Upper lobe of right lung (tissue), 1 donor: ENCODE measurements around the gene BTAF1. TPM values are rescaled to one million over a fixed set of nuclear protein-coding genes. Genes with fewer than 3 reads are reported as not detected.

Source experiments
- ATAC-seq: fragments of 200-7000 bp; cut with Tn5 transposase; one replicate; pipeline ENCODE4 v1.9.1; 2020; ENCODE audit warnings: mild to moderate bottlenecking, moderate library complexity
- DNase-seq: peaks from one replicate; pipeline ENCODE4 v3.0.0-alpha.2; 2020
- H3K27ac ChIP-seq: fragments of 200-600 bp; one replicate; pipeline ENCODE4 v1.8.0; 2022
- H3K27me3 ChIP-seq: fragments of 200-600 bp; one replicate; pipeline ENCODE4 v1.8.0; 2022; ENCODE audit warnings: mild to moderate bottlenecking
- H3K36me3 ChIP-seq: fragments of 200-600 bp; one replicate; pipeline ENCODE4 v1.8.0; 2022
- H3K4me1 ChIP-seq: fragments of 200-600 bp; one replicate; pipeline ENCODE4 v1.8.0; 2022
- H3K4me3 ChIP-seq: fragments of 200-600 bp; one replicate; pipeline ENCODE4 v1.8.0; 2022; ENCODE audit warnings: mild to moderate bottlenecking
- H3K9me3 ChIP-seq: fragments of 200-600 bp; one replicate; pipeline ENCODE4 v1.8.0; 2022
- intact Hi-C: fragments of 100-400 bp; cut with DNase I; formaldehyde crosslinking; loops from one replicate; pipeline ENCODE4 v1.11.0; 2022
- total RNA-seq: library from RNA; stranded (reverse); fragmentation: NEBNext Ultra II Directional; extraction: Animal tissue kit (Norgen Biotek cat#: 25700); gene quantifications from one replicate; pipeline ENCODE4 v1.2.1, GENCODE V29; 2021
- TF ChIP-seq, protein P1 (sequence below): fragments of 200-600 bp; IDR thresholded peaks from one replicate; pipeline ENCODE4 v1.8.0; 2022; ENCODE audit warnings: antibody characterized with exemption
- donor health status: DM: no; HTN: yes; CAD: no; lungs with severe emphysema.

The BTAF1 gene
- total RNA-seq, 1 donor from 2014 or later, result 28.6 TPM

DNA sequence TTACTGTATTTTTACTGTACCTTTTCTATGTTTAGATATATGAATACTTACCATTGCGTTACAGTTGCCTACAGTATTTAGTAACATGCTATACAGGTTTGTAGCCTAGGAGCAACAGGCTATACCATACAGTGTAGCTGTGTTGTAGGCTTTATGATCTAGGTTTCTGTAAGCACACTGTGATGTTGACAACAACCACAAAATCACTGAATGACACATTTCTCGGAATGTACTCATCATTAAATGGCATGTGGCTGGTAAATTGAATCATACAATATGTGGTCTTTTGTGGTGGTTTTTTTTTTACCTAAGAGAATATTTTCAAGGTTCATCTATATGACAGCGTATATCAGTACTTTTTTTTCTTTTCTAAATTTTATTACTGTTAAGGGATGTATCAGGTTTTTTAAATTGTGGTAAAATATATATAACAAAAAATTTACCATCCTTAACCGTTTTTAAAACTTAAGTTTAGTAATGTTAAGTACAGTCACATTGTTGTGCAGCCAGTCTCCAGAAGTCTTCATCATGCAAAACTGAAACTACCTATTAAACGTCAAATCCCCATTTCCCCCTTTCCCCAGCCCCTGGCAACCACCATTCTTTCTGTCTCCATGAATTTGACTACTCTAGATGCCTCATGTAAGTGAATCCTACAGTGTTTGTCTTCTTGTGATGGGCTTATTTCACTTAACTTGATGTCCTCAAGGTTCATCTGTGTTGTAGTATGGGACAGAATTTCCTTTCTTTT lies 21.5 kb downstream of the BTAF1 start:
- H3K27ac ChIP-seq, result no peak overlapping the region
- no peaks in the 10 kb centered on the region for H3K27me3 ChIP-seq
- no peaks in the 10 kb centered on the region for H3K4me1 ChIP-seq
- intact Hi-C loops, result no loop called here
- TF ChIP-seq, protein P1, sequence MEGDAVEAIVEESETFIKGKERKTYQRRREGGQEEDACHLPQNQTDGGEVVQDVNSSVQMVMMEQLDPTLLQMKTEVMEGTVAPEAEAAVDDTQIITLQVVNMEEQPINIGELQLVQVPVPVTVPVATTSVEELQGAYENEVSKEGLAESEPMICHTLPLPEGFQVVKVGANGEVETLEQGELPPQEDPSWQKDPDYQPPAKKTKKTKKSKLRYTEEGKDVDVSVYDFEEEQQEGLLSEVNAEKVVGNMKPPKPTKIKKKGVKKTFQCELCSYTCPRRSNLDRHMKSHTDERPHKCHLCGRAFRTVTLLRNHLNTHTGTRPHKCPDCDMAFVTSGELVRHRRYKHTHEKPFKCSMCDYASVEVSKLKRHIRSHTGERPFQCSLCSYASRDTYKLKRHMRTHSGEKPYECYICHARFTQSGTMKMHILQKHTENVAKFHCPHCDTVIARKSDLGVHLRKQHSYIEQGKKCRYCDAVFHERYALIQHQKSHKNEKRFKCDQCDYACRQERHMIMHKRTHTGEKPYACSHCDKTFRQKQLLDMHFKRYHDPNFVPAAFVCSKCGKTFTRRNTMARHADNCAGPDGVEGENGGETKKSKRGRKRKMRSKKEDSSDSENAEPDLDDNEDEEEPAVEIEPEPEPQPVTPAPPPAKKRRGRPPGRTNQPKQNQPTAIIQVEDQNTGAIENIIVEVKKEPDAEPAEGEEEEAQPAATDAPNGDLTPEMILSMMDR, result no peak
- DNase-seq, result no peak
- H3K36me3 ChIP-seq, result peaks cover 54% of the 10 kb centered on the region
- no peak for ATAC-seq
- no peaks in the 10 kb centered on the region for H3K9me3 ChIP-seq
- no peak overlapping the region for H3K4me3 ChIP-seq

DNA sequence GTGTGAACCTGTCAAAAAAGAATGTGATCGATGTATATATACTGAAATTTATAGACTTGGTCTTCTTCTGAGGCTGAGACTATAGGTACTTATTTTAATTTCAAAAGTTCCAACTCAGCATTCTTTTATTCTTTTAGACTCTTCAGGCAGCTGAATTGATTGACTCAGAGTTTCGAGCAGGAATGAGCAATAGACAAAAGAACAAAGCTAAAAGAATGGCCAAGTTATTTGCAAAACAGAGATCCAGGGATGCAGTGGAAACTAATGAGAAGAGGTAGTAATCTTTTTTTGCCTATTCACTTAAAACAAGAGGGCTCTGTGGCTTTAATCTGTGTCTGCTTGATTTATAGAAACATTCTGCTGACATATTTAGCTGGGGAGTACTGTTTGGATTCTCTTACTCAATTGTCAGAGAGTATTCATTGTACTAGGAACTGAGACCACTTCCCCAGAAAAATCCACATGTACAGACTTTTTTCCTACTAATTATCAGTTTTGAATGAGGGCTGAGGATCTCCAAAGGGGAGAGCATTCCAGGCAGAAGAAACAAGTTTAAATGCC lies 30.1 kb downstream of the BTAF1 start:
- H3K4me3 ChIP-seq, result no peak overlapping the region
- intact Hi-C loops, result no loop called here
- no peaks in the 10 kb centered on the region for H3K27me3 ChIP-seq
- H3K36me3 ChIP-seq, result peaks cover 73% of the 10 kb centered on the region
- no peak for ATAC-seq
- no peaks in the 10 kb centered on the region for H3K4me1 ChIP-seq
- no peak overlapping the region for H3K27ac ChIP-seq
- TF ChIP-seq, protein P1, result no peak
- H3K9me3 ChIP-seq, result no peaks in the 10 kb centered on the region
- DNase-seq, result no peak

DNA sequence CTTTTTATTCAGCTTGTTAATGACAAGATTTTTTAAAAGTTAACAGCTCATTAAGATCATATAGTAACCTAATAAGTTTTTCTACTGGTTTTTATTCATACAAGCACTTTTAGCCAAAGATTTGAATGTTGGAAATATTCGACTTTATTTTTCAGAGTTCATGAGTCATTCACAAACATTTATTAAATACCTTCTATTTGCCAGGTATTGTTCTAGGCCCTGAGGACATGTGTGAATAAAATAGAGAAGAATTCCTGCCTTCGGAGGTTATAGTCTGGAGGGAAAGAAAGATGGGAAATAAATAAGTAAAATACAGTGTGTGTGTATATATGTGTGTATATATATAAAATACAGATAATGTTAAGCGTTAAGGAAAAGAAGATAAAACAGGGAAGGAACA lies 31.5 kb downstream of the BTAF1 start:
- Histone ChIP-seq H3K4me3 (no peak overlapping the region), H3K4me1 (no peaks in the 10 kb centered on the region), H3K36me3 (peaks cover 88% of the 10 kb centered on the region), H3K27ac (no peak overlapping the region), H3K27me3 (no peaks in the 10 kb centered on the region), H3K9me3 (no peaks in the 10 kb centered on the region)
- no peak for DNase-seq
- intact Hi-C loops, result no loop called here
- TF ChIP-seq, protein P1, result no peak
- no peak for ATAC-seq

DNA sequence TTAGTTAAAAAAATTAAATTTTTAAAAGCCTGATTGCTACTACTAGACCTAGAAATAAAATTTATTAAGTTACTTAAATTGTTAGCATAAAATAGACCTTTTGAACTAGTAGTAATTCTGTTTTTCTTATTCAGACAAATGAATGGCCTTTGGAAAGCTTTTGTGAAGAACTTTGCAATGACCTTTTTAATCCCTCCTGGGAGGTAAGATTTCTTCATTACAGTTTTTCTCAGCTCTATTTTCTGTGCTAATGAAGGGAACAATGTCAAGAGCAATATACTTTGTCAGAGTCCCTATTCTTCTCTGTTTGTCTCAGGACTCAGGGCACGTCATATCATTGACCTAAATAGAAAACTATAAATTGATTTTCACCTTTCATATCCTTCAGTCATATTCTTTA lies 33.5 kb downstream of the BTAF1 start:
- Histone ChIP-seq H3K4me1 (no peaks in the 10 kb centered on the region), H3K9me3 (no peaks in the 10 kb centered on the region), H3K36me3 (peaks cover 97% of the 10 kb centered on the region), H3K27me3 (no peaks in the 10 kb centered on the region), H3K4me3 (no peak overlapping the region), H3K27ac (no peak overlapping the region)
- ATAC-seq (no peak), DNase-seq (no peak)
- TF ChIP-seq, protein P1, result no peak
- intact Hi-C loops, result no loop called here

DNA sequence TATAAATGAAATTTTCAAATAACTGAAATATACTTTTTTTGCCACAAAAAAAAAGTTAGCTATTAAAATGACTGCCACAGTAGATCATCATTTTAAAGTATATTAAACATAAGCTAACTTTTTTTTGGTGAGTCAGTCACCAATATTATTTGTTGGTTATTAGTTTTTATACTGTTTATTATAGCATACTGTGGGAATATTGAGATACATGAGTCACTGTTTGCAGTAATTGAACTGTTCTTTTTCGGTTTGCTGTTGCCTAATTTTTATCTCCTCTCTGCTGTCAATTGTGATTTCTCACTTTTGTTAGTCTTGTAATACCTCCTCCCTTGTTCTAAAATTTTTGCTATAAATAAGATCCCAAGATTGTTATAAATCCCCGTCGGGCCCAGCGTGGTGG lies 45.7 kb downstream of the BTAF1 start:
- Histone ChIP-seq H3K36me3 (peaks cover 60% of the 10 kb centered on the region), H3K4me3 (no peak overlapping the region), H3K27me3 (no peaks in the 10 kb centered on the region), H3K27ac (no peak overlapping the region), H3K4me1 (no peaks in the 10 kb centered on the region), H3K9me3 (no peaks in the 10 kb centered on the region)
- DNase-seq, result no peak
- TF ChIP-seq, protein P1, result no peak
- no peak for ATAC-seq
- intact Hi-C loops, result no loop called here
